Muscle of arm (tissue), 14 donors: ENCODE data around the gene MMP21. TPM values are rescaled to one million over a fixed set of nuclear protein-coding genes. Genes with fewer than 3 reads are reported as not detected.
A peak's percentile ranks its signal among the peaks of the same experiment; 100 is the strongest.

ENCODE experiments used
- DNase-seq: peaks from one replicate; pipeline ENCODE4 v3.0.0-alpha.2; 2013
- long read RNA-seq, 11 donors: transcript quantifications; one replicate each; lab custom pipeline, GENCODE V29; 2026
- polyA plus RNA-seq, 12 donors: library from polyadenylated mRNA; unstranded; fragments of 120-200 nt; gene quantifications; one replicate each; pipeline ENCODE4 v1.2.1, GENCODE V29; 2013; ENCODE audit not compliant: insufficient read length in 12 of 12

Gene MMP21
- under 1 TPM in 10 of 12 donors, not detected in 2; 0.14 to 0.60 (median 0.51) TPM for polyA plus RNA-seq
- long read RNA-seq, donor 1 = 0 reads
- long read RNA-seq, donor 2 = 0 reads
- long read RNA-seq, donor 3 = 0 reads
- long read RNA-seq, donor 4 = 0 reads
- long read RNA-seq, donor 5 = 0 reads
- long read RNA-seq, donor 6 = 0 reads
- long read RNA-seq, donor 7 = 0 reads
- long read RNA-seq, donor 8 = 0 reads
- long read RNA-seq, donor 9 = 0 reads
- long read RNA-seq, donor 10 = 0 reads
- long read RNA-seq, donor 11 = 0 reads

DNA sequence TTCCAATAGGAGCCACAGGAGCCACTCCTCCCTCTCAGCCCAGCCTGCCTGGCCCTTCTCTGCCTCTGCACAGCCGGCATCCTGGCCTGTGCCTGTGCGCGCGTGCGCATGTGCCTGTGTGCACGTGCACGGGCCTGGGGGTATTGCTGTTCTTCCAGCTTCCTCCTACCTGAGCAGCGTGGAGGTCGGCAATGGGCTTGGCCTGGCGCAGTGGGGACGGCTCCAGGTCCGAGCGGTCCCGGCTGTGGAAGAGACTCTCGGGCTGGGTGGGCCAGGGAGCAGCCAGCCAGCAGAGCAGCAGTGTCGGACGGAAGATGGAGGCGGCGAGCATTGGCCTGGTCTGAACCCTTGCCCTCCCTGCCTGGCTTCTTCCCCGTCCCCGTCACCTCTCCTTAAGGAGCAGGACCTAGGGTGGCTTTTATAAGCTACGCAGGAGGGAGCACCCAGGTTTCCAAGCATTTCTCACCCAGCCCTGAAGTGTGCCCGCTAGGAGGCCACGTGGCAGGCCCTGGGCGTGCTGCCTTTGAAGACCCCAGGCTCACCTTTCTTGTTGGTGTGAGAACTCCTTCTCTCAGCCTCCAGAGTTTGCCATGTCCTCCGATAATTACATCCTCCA lies at the start of gene MMP21:
TSS of gene MMP21 (minus strand) at position 331 of the 616 bp plus-strand sequence. CDS start at position 331, 0 bp downstream.
- DNase-seq = no peak

GRCh38 chr10:125824736-125825135 lies 49.1 kb upstream of the MMP21 start:
- no peak for DNase-seq

- DNase-seq = no peak
Observed at GRCh38 chr10:125823663-125824251, 48.1 kb upstream of the MMP21 start.

DNA sequence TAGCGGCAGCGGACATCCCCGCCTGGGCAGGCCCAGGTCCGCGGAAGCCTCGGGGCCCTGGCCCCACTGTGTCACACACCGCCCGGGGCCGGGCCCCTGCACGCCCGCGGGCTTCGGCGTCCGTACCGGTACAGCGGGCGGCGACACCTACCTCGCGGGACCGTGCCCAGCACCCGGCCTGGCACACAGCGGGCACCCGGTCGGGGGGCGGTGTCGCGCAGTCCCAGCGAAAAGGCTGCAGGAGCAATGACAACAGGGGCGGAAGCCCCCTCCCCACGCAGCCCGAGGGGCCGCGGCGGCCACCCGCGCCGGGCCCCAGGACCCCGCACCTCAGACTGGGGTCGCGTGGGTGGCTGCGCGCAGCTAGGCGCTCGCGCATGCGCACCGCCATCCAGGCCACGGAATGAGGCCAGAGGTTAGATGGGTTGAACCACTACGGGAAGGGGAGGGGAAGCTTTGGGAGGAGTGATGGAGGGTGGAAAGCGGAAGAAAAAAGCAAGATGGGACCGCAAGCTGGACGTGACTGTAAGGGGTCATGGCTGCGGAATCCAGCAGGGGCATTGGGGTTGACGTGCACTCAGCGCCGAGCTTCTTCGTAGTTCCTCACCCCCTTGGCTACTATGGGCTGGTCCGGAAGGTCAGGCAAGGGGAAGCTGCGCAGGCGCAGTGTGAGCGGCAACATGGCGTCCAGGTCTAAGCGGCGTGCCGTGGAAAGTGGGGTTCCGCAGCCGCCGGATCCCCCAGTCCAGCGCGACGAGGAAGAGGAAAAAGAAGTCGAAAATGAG lies 47.4 kb upstream of the MMP21 start, which contains the start of the genes BCCIP and UROS:
TSS of gene BCCIP (plus strand) at position 669 of the 785 bp plus-strand sequence. CDS start at position 681, 12 bp downstream.
TSS of gene UROS (minus strand) at position 381 of the 785 bp plus-strand sequence. CDS start 6,759 bp downstream, outside the sequence.
- peak; percentile 95 for DNase-seq

DNA sequence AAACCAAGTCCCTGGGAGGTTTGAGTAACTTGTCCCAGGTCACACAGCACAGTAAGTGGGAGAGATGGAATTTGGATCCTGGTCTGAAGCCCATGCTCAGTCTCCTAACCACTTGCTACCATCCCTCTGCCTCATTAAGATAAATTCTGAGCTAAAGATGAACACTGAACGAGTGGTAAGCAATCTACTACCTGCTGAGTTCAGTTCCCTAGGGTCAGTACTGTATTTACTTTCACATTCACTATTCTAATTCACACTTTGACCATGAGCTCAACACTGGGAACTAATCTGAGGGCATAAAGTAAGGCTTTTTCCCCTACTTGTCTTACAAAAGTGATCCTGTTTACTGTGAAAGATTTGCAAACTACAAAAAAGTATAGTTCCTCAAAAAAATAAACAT lies 45.1 kb upstream of the MMP21 start:
- no peak for DNase-seq

GRCh38 chr10:125817337-125817946 lies 41.8 kb upstream of the MMP21 start:
- no peak for DNase-seq

DNA sequence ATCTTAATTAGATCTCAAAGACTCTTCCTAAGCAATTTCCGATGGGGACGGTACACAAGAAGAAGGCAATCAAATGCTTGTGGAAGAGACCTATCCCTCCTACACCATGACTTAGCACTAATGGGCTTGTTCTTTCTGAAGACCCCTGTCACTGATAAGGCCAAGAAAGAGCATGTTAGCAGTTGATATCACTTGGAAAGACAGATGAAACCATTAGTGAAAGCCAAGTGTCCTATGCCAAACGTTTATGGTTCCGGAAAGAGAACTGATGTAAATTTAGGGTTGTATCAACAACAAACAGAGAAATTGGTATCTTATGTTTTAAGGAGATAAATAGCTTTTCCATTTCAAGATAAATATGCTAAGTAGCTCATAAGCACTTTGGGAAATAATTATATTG lies 40.9 kb upstream of the MMP21 start:
- DNase-seq = no peak

DNA sequence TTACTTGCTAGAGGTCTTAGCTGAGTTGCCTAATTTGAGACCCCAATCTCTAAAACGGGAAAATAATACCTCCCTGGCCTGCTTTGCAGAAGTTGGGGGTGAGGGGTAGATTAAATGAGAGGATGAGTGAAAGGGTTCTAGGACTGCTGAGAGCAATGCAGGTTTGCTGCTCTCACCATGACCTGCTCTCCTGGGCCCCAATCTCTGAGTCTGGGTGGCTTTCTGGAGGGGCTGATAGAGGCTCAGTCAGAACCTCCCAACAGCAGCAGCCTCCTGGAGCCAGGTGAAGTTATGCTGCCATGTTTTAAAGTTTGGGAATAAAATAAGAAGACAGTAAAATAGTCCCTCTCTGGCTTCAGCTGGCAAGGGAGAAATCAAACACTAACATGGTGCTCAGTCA lies 40.1 kb upstream of the MMP21 start:
- DNase-seq = no peak

- DNase-seq = no peak
Observed at GRCh38 chr10:125812128-125812750, 36.6 kb upstream of the MMP21 start.

GRCh38 chr10:125811251-125811650 lies 35.6 kb upstream of the MMP21 start:
- DNase-seq = no peak

DNA sequence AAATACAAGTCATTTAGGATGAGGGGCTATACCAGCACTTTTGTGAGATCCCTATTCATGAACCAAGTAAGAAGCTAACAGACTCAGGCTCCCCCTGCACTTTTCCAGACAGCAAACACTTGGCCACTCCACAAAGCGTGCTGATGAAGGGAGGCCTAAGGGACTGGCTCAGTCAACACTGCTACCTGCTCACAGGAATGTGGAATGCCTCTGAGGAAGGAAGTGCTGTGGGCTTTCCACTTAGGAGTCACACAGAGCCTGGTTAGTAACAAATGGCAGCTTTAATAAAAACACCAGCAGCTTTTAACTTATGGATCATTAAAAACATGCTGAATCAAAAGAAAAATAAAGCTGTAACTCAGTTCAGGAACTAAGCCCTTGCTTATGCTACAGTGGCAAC lies 32.4 kb upstream of the MMP21 start:
- no peak for DNase-seq

DNA sequence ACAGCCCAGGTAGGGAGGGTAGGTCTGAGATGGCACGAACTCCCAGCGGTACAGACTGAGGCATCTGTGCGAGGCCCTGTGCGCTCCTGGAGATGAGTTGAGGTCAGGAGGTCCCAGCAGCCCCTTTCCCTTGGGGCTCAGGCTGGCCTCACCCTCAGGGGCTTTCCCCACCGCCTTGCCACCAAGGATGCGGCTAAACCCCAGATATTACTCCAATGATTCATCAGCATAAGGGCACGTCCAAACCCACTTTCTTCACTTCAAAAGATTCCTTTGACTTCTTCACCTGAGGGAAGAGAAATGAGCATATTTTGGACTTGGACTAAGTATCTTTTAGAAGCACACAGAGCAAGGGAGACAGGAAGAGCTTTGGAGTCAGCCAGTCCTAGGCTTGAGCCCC lies 27.1 kb upstream of the MMP21 start:
- DNase-seq = no peak

- DNase-seq = no peak
Observed at GRCh38 chr10:125802131-125802530, 26.5 kb upstream of the MMP21 start.

DNA sequence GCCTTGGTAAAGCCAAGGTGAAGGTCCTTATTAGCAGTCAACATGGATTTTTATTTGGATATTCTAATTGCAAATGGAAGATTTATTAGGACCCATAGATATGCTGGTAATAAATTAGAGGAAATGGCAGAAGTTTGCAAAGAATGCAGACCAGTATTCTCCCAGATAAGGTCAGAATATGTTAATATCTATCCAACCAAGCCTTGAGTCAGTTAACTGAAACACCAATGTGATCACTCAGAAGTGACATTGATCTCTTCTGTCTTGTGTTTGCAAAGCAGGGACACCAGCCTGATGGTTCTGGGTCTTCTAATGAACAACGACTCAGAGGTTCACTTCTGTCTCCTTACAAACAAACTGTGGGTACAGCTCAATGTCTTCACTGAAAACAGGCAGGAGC lies 26.0 kb upstream of the MMP21 start:
- DNase-seq = no peak

DNA sequence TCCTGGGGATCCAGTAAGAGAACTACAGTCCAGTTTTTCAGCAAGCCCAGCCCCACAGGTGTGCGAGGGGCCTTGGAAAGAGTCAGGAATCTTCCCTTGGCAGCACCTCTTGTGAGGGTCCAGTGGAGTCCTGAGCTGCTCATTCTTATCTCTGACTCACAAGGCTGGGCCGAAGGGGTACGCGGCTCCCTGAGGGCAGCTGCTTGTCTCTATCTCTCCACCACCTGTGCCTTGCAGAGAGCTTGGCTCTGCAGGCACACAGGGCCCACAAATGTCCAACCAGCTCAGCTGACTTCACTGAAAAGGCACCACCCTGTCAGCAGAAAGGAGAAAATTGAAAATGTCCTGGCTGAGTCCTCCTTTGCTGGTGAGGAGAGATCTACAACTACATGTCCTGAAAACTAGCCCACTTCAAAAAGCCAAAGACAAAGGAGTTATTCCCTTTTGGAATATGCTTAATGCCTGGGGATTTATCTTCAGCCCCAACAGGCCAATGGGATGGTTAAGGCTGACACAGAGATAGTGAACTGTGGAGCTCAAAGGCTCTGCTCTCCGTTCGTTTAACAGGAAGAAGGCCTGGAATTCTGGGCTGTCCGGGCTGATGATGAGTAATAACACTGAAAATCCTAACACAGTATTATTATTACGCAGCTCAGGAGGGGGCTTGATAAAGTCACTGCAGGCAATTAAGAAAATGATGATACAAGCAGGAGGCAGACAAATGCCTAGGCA lies 24.0 kb upstream of the MMP21 start:
- no peak for DNase-seq

DNA sequence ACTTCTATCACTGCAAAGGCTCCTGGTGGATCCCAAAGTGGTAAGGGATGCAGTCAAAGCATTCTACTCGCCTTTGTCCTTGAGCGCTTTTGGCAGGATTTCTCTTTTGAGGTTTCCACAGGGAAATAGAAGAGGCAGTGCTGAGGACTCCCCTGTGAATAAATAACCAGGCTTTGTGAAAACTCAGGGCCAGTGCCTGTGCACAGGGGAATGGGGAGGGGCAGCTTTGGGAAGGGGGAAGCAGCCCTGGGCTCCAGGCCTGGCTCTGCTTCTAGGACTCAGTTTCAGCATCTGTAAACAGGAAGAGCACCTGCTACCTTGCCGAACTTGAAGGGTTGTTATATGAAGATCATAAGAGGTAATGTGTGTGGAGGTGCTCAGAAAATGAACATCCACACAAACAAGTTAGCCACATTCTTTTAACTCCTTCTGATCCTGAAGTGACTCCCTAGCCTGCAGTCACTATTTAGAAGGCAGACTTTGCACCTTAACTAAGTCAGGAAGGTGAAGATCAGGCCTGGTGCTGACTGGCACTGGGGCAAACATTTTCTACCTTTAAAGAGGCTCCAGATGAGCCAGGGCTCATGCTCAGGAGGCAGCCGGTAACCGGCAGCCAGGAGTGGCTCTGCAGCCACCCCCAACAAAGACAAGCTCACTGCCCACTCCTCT lies 22.5 kb upstream of the MMP21 start:
- no peak for DNase-seq

DNA sequence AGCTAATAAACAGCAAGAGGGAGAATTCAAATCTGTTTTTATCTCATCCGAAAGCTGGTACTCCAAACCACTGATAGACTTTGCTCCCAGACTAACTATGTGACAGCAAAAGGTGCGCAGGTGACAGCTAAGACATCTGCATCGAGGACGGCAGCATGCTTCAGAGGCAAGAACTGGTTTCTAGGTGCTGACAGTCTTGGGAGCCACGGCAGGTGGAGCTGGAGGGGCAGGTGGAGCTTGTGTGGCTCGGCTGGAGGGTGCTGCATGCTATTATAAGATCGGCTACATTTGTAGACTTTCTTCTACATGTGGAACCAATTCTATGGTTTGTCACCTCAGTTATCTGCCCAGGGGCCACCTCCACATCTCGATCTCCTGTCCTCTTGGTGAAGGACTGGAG lies 21.8 kb upstream of the MMP21 start:
- no peak for DNase-seq

DNA sequence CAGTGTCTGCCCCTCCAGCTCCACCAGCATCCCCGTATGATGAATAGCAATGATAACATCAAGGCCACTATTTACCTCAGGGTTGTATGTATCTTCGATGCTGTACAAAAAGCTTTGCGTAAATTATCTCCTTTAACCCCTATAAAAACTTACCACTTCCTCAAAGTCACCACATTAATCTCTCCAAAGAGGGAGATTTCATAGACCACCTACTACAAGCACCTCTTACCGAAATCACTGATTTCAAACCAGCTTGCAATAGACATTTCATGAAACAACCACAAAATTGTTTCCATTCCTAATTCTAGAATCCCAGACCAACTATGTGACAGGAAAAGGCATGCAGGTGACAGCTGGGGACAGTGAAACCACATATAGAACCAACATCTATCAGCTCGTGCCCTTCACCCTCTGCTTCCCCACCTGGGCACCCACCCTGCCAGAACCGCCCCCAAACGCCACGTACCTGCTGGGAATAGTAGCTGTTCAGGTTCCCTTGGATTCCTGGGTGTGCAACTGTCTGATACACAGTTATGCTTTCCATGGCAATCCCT lies 20.1 kb upstream of the MMP21 start:
- no peak for DNase-seq

GRCh38 chr10:125795128-125795527 lies 19.5 kb upstream of the MMP21 start:
- no peak for DNase-seq
